Stimulated activated CD4-positive, alpha-beta T cell treated with anti-CD3 and anti-CD28 coated beads, Interleukin-15, amount 100 ng/mL, for 1 hour (primary cell): ENCODE results near the gene AGAP2.
"Not testable (repeated sequence)": the region's sequence is repeated elsewhere in the genome, so short reads cannot be mapped to it uniquely, and the experiment has no call there.

Experiments used
- DNase-seq, 2 donors: peaks; one replicate each; pipeline ENCODE4 v3.0.0-alpha.2; 2020; ENCODE audit warnings: low read depth in 1 of 2, low spot score in 1 of 2

AGAP2 gene

GRCh38 chr12:57724003-57724935 lies 14.3 kb downstream of the AGAP2 start:
- DNase-seq = no peak

- DNase-seq = no peak
Observed at GRCh38 chr12:57723630-57723962, 14.9 kb downstream of the AGAP2 start.

GRCh38 chr12:57722716-57723629 lies 15.6 kb downstream of the AGAP2 start:
- no peak for DNase-seq

GRCh38 chr12:57721846-57722608 lies 16.5 kb downstream of the AGAP2 start:
- not testable (repeated sequence) for DNase-seq

GRCh38 chr12:57720606-57721595 lies 17.6 kb downstream of the AGAP2 start:
- no peak for DNase-seq

GRCh38 chr12:57719777-57720605 lies 18.6 kb downstream of the AGAP2 start:
- no peak for DNase-seq

GRCh38 chr12:57718641-57719528 lies 19.7 kb downstream of the AGAP2 start:
- DNase-seq = no peak

- DNase-seq = no peak
Observed at GRCh38 chr12:57717846-57718640, 20.5 kb downstream of the AGAP2 start.

- no peak for DNase-seq
Observed at GRCh38 chr12:57717131-57717530, 21.4 kb downstream of the AGAP2 start.

GRCh38 chr12:57716305-57716704 lies 22.2 kb downstream of the AGAP2 start:
- DNase-seq = no peak

GRCh38 chr12:57715786-57716185 lies 22.8 kb downstream of the AGAP2 start:
- no peak for DNase-seq

GRCh38 chr12:57715036-57715748 lies 23.4 kb downstream of the AGAP2 start:
- DNase-seq = not testable (repeated sequence)

- no peak for DNase-seq
Observed at GRCh38 chr12:57713209-57713608, 25.3 kb downstream of the AGAP2 start.

- DNase-seq = no peak
Observed at GRCh38 chr12:57712701-57713100, 25.8 kb downstream of the AGAP2 start.

- no peak for DNase-seq
Observed at GRCh38 chr12:57708296-57708695, 30.2 kb downstream of the AGAP2 start.

GRCh38 chr12:57707250-57707649 lies 31.3 kb downstream of the AGAP2 start:
- no peak for DNase-seq

- no peak for DNase-seq
Observed at GRCh38 chr12:57700317-57700716, 38.2 kb downstream of the AGAP2 start.
